Measurements from ENCODE around the gene RUVBL2.

RUVBL2 gene

GRCh38 chr19:48964205-48965039, 29.3 kb upstream of the RUVBL2 start:
- DNase-seq: no peak

GRCh38 chr19:48965040-48965805, 28.5 kb upstream of the RUVBL2 start, which contains the start of gene FTL:
Gene FTL, plus strand, starts transcription at chr19:48965309. Its CDS starts 199 bp downstream, at chr19:48965508.
- DNase-seq: peak; percentile 73

- peak; percentile 69 for DNase-seq
These were observed 27.7 kb upstream of the RUVBL2 start for GRCh38 chr19:48965806-48966540.

- DNase-seq: no peak
These were observed 26.9 kb upstream of the RUVBL2 start for GRCh38 chr19:48966541-48967345.

GRCh38 chr19:48967346-48968178, 26.1 kb upstream of the RUVBL2 start:
- no peak for DNase-seq

- DNase-seq: no peak
These were observed 25.5 kb upstream of the RUVBL2 start for GRCh38 chr19:48968179-48968661.

- no peak for DNase-seq
These were observed 24.9 kb upstream of the RUVBL2 start for GRCh38 chr19:48968813-48969218.

DNA sequence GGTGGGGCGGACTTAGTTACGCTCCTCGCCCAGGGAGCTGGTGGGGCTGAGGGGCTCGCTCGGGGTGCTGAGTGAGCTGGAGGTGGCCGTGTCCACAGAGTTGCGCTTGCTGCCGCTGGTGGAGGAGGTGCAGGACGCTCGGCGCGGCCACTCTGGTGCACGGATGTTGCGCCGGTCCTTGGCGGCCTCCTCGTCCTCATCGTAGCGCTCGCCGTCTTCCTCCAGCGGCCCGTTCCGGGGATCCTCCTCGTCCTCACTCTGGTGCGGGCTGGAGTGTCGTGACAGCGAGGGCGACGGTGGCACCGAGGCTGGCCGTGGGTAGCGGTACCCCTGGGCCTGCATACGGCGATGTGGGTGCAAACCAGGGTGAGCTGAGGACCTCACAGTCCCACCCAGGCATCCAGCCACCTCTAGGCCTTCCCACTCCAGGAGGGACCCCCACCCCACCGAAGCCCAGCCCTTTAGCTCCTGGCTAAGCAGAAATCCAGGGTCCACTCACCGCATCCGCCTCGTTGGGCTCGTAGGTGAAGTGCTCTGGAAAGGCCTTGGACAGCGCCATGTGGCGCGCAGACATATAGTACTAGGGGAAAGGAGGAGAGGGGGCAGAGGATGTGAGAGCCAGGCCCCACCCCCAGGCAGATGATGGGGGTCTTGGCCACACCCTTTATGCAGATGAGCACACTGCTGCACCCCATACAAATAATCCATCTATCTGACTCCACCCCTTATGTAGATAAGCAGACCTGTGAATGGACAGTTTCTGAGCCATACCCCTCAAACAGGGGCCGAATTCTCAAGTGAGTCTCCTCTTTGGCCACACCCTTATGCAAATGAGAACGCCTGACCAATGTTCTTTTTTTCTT, 24.2 kb upstream of the RUVBL2 start:
- DNase-seq: no peak

DNA sequence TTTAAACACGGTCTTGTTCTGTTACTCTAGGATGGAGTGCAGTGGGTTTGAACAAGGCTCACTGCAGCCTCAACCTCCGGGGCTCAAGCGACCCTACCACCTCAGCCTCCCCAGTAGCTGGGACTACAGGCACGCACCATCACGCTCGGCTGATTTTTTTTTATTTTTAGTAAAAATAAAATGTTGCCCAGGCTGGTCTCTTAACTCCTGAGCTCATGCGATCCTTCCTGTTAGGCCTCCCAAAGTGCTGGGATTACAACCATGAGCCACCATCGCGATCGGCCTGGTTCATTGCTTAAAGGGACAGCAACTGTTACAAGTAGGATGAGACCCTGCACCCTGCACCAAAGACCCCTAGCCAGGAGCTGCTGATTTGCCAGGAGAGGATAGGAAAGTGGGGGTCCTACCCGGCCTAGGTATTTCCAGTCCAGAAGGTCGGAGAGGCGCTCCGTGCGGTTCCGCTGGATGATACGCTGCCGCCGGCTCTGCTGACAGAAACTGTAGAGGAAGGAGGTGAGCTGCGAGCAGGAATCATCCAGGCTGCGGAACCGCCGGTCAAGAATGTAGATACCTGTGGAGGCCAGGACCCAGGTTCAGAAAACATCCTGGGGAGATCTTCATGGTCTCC, 23.4 kb upstream of the RUVBL2 start:
- DNase-seq: no peak

- peak; percentile 50 for DNase-seq
These were observed 22.7 kb upstream of the RUVBL2 start for GRCh38 chr19:48970923-48971395.

- no peak for DNase-seq
These were observed 17.5 kb upstream of the RUVBL2 start for GRCh38 chr19:48975947-48976847.

DNA sequence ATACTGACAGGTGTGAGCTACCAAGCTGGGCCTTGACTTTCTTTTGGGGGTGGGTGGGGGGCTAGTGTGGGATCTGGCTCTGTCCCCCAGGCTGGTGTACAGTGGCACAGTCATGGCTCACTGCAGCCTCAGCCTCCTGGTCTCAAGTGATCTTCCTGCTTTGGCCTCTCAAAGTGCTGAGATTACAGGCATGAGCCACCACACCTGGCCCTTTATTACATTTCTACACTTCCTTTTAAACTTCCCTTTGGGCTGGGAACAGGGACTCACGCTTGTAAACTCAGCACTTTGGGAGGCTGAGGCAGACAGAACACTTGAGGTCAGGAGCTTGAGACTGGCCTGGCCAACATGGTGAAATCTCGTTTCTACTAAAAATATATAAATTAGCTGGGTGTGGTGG, 16.6 kb upstream of the RUVBL2 start:
- DNase-seq: no peak

DNA sequence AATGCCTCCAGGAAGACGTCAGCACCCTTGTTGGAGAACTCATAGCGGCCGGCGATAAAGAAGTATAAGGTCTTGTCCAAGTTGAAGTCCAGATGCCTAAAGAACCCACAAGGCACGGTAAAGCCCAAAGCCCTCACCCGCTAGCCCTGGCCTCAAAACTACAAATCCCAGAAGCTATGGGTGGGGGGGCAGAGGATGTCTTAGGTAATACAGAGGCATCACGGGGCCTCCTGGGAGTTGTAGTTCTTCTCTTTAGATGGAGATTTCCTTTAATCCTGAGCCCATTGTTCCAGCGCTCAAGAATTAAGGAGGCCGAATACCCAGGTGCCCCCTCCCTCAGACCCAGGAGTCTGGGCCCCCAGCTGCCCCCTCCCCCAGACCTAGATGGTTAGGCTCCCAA, 11.4 kb upstream of the RUVBL2 start:
- DNase-seq: no peak

DNA sequence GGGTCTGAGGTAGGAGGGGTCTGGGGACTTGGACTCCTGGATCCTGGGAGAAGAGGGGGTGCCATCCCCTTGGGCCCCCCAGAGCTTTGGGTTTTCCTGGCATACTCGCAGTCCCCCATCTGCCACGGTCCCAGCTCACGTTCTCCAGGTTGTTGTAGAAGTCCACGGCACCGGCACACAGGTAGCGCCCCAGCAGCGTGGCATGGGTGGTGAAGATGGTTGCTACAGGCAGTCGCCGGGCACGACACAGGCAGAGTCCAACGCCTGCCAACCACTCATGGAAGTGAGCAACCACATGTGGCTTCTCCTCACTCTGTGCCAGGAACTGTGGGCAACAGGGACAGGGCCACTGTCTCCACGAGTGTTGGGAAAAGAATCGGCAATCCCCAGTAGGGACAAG, 8.0 kb upstream of the RUVBL2 start:
- no peak for DNase-seq

DNA sequence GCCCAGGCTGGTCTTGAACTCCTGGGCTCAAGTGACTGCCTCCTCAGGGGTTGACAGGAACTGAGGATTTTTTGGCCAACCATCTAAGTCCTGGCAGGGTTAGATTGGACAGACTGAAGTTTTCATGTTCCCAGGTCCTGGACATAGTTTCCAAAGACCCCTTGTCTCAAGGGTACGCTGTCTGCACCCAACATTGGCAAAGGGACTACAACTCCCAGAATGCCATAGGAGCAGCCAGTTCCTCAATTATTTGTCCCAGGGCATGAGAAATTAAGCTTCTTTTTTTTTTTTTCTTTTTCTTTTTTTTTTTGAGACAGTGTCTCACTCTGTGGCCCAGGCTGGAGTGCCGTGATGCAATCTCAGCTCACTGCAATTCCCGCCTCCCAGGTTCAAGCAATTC, 7.5 kb upstream of the RUVBL2 start:
- DNase-seq: no peak

DNA sequence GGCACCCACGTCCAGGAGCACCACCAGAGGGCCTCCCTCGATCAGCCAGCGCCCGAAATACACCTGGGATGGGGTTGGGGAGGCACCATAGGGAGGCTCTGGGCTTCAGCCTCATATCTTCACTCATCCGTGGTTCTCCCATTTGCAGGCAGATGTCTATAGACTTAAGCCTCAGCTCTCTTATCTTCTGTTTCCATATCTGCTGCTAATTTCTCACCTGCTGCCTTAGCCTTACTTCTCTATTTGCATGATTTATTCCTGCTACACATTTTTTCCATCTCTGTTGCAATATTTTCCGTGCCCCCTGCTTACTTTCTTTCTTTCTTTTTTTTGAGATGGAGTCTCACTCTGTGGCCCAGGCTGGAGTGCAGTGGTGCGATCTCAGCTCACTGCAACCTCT, 6.4 kb upstream of the RUVBL2 start:
- DNase-seq: no peak

- no peak for DNase-seq
These were observed 5.4 kb upstream of the RUVBL2 start for GRCh38 chr19:48988286-48988685.

DNA sequence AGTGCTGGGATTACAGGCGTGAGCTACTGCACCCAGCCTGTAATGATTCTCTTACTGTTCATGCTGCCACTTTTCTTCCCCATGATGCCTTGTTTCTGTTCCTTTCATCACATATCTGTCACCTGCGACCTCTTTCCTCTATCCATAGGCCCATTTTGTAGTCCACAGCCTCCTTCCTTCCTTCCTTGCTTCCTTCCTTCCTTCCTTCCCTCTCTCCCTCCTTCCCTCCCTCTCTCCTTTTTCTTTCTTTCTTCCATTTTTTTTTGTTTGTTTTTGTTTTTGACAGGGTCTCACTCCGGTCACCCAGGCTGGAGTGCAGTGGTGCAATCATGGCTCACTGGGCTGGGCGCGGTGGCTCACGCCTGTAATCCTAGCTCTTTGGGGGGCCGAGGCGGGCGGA, 4.8 kb upstream of the RUVBL2 start:
- DNase-seq: no peak

Data from NCI-H2029 treated with DMSO at 0.1 percent for 48 hours (cell line).